ENCODE measurements around the gene ATP5MG.

- TF ChIP-seq POLR2A (IDR thresholded peaks at IDR 0.05) = no peak
- TF ChIP-seq CTCF (IDR thresholded peaks at IDR 0.05) = no peak
- no peak for TF ChIP-seq POLR2AphosphoS5 (IDR thresholded peaks at IDR 0.05)
Observed at GRCh38 chr11:118415062-118415738, 13.8 kb downstream of the ATP5MG start.

Measured in stomach (tissue), 4 donors.